HCT116 (cell line): ENCODE results near the gene CKS1B.

Source experiments
- ZFX ChIP-seq: fragments of 450-650 bp; IDR thresholded peaks from 2 replicates; pipeline ENCODE4 v1.6.1; 2017
- ZNF274 ChIP-seq: fragments of 200-500 bp; sonication (Bioruptor generic); IDR thresholded peaks from 2 replicates; pipeline ENCODE4 v1.6.1; 2014; ENCODE audit warnings: mild to moderate bottlenecking, low read depth, low read length, inconsistent platforms
- TF ChIP-seq, protein P1 (sequence below), 3 experiments: fragments of 200-600 bp in 1 of 3; sonication (generic) in 1 of 3; IDR thresholded peaks in 2 of 3; conservative IDR thresholded peaks in 1 of 3; 2 replicates each; pipeline ENCODE4 v1.5.1; 2012 to 2017; ENCODE audit warnings: low read depth in 2 of 3, low read length in 2 of 3, antibody characterized with exemption in 1 of 3, borderline replicate concordance in 1 of 3, control low read depth in 1 of 3, mild to moderate bottlenecking in 1 of 3, mixed read lengths in 1 of 3, mixed run types in 1 of 3, moderate library complexity in 1 of 3; ENCODE audit not compliant: insufficient read depth in 1 of 3
- TF ChIP-seq, protein P2 (sequence below): IDR thresholded peaks from 2 replicates; pipeline ENCODE4 v1.6.1; 2011; ENCODE audit warnings: mild to moderate bottlenecking, low read length, moderate library complexity; ENCODE audit not compliant: insufficient replicate concordance; ENCODE audit errors: extremely low read depth

DNA sequence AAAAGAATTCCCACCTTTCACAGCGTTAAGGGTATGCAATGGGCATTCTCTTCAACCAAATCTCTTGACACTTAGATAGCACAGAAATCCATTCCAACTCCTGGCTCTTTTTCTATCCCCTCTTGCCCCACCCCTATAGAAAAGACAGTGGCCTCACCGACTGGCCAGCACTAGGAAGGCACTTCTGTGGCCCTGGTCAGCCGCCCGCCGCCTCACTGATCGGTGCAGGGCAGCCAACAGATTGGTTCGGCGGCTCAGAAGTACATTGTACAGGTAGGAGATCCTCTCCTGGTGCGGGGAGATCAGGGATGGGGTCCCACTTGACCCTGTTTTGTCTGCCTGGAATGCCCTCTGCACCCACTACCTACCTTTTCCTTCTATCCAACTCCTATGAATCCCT is 49.8 kb downstream of the CKS1B start:
- TF ChIP-seq, protein P1, sequence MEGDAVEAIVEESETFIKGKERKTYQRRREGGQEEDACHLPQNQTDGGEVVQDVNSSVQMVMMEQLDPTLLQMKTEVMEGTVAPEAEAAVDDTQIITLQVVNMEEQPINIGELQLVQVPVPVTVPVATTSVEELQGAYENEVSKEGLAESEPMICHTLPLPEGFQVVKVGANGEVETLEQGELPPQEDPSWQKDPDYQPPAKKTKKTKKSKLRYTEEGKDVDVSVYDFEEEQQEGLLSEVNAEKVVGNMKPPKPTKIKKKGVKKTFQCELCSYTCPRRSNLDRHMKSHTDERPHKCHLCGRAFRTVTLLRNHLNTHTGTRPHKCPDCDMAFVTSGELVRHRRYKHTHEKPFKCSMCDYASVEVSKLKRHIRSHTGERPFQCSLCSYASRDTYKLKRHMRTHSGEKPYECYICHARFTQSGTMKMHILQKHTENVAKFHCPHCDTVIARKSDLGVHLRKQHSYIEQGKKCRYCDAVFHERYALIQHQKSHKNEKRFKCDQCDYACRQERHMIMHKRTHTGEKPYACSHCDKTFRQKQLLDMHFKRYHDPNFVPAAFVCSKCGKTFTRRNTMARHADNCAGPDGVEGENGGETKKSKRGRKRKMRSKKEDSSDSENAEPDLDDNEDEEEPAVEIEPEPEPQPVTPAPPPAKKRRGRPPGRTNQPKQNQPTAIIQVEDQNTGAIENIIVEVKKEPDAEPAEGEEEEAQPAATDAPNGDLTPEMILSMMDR (IDR thresholded peaks at IDR 0.05 in 2 of 3, conservative IDR thresholded peaks at IDR 0.05 in 1 of 3; ENCODE audit: borderline replicate concordance in 1 of 3, insufficient read depth in 1 of 3, low read depth in 2 of 3, low read length in 2 of 3) = no peak
- no peak for TF ChIP-seq ZFX
- TF ChIP-seq, protein P2, sequence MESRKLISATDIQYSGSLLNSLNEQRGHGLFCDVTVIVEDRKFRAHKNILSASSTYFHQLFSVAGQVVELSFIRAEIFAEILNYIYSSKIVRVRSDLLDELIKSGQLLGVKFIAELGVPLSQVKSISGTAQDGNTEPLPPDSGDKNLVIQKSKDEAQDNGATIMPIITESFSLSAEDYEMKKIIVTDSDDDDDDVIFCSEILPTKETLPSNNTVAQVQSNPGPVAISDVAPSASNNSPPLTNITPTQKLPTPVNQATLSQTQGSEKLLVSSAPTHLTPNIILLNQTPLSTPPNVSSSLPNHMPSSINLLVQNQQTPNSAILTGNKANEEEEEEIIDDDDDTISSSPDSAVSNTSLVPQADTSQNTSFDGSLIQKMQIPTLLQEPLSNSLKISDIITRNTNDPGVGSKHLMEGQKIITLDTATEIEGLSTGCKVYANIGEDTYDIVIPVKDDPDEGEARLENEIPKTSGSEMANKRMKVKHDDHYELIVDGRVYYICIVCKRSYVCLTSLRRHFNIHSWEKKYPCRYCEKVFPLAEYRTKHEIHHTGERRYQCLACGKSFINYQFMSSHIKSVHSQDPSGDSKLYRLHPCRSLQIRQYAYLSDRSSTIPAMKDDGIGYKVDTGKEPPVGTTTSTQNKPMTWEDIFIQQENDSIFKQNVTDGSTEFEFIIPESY = no peak
- no peak for TF ChIP-seq ZNF274
